ENCODE measurements around the gene C1QTNF1.

Gene C1QTNF1

DNA sequence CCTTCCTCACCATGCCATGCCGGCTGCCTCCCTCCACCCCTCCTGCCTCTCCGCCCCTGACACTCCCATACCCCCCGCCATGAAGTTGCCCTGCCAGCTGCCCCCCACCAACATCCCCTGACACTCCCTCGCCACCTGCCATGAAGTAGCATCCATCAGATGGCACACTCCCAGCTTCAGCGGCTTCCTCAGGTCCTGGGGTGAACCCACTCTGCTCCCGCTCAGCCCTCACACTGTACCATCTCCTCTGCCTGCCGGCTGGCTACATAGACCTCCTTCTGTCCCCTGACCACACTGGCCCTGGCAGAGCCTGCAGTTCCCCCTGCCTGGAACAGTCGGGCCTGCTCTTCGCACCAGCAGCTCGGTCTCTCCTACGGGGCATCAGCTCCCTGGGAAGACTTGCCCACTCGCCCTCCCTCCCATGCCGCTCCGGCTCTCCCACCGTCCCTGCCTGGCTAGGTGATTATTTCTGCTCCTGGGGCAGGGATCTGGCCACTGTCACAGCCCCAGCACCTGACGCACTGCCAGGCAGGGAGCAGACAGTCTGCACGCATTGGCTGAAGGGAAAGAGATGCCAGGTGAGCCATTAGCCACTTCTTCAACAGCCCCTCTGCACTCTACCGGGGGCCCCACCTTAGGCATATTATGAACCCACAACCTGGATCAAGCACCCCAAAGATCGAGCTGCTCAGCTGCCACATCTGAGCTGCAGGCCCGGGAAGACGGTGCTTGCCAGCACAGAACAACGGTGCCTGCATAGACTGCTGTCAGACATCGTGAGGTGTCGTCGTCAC is 23.4 kb upstream of the C1QTNF1 start:
- H3K4me3 ChIP-seq (ENCODE audit: low read depth, low read length), result no peak overlapping the region
- ChIA-PET POLR2A (no interaction called here), CTCF (no interaction called here)
- DNase-seq (ENCODE audit: low read depth, low spot score), result no peak
- TF ChIP-seq CTCF (IDR thresholded peaks at IDR 0.05; ENCODE audit: insufficient read depth, low read length, missing control alignments), result no peak

DNA sequence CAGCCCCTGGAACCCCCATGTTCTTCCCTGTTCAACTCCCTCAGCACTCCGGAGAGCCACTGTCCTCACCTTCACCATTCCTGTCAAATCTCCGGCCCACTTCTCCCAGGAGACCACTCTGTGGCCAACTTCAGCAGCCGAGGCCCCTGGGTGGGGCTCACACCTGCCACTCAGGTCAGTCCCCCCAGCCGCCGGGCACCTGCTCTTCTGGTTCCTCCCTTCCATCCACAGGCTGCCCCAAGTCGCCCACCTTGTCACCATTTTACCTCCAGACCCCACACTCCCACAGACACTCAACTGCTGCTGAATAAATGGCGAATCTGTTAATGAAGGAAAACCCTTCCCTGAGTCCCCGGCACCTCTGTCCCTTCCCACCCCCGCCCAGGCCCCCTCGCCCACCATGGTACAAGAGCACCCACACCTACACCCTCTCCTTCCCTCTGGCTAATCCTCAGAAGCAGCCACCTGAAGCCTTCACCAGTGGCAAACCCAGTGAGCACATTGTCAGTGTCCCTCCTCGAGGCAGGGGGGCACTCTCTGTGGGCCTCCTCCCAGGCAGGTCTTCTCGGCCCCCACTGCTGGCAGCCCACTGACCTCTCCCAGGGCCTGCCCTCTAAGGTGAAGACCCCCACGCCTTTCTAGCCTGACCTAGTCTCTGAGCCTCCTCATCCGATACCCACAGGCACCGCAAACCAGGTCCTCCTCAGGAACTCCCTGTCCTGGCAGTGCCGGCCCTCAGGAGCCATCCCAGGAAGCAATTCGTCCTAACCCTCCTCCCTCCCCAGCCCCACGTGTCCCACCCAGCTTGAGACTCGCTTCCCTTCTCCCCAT is 22.6 kb upstream of the C1QTNF1 start:
- POLR2A ChIA-PET, result no interaction called here
- CTCF ChIA-PET, result interaction anchor here (3.1 kb wide), 1 partner anchor 8 kb away, joined by 25 read pairs; no protein-coding TSS in a partner anchor
- no peak for TF ChIP-seq CTCF (IDR thresholded peaks at IDR 0.05; ENCODE audit: insufficient read depth, low read length, missing control alignments)
- no peak overlapping the region for H3K4me3 ChIP-seq (ENCODE audit: low read depth, low read length)
- no peak for DNase-seq (ENCODE audit: low read depth, low spot score)

- ChIA-PET CTCF (interaction anchor here (1.9 to 3.1 kb wide), 2 partner anchors 9 to 11 kb away, joined by 5 to 25 read pairs; no protein-coding TSS in a partner anchor), POLR2A (no interaction called here)
- H3K4me3 ChIP-seq (ENCODE audit: low read depth, low read length), result no peak overlapping the region
- TF ChIP-seq CTCF (IDR thresholded peaks at IDR 0.05; ENCODE audit: insufficient read depth, low read length, missing control alignments), result no peak
- no peak for DNase-seq (ENCODE audit: low read depth, low spot score)
Observed at GRCh38 chr17:79002291-79002690, 21.7 kb upstream of the C1QTNF1 start.

DNA sequence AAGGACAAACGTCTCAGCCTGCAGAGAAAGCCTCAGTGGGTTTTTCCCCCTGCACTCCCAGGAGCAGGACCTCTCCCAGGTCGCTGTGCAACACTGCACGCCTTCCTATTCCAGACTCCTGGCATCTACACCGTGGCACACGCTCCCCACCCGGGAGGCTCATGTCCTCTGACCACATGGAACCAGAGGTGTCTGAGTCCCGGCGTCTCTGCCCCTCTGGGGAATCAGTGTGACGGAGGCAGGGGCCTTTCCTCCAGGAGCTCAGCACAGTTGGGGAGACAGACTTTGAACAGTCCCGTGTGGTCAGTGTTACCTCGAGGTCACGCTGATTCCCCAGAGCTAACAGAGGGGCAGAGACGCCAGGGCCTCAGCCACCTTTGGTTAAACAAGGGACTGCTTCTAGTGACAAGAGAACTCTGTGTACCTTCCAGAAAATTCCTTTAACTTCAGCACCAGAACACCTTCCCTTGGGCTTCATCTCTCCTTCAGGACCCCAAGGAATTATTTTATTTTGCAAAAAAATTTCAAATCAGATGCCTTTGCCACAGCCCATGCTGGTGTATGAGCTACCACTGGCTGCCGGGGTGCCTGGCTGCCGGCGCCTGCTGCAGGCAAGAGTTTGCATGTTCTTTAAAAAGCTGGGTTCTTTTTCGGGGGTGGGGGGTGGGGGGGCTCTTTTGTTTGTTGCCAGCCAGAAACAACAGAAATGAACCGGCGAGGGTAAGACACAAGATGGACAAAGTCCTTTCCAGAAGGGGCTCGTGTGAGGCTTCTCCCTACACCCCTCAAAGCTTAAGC is 21.0 kb upstream of the C1QTNF1 start:
- CTCF ChIA-PET, result interaction anchor here (1.9 to 3.1 kb wide), 2 partner anchors 9 to 12 kb away, joined by 5 to 25 read pairs; no protein-coding TSS in a partner anchor
- no peak overlapping the region for H3K4me3 ChIP-seq (ENCODE audit: low read depth, low read length)
- POLR2A ChIA-PET, result no interaction called here
- DNase-seq (ENCODE audit: low read depth, low spot score), result no peak
- TF ChIP-seq CTCF (IDR thresholded peaks at IDR 0.05; ENCODE audit: insufficient read depth, low read length, missing control alignments), result no peak

GRCh38 chr17:79003661-79004411 is 20.1 kb upstream of the C1QTNF1 start:
- DNase-seq (ENCODE audit: low read depth, low spot score), result no peak
- ChIA-PET CTCF (interaction anchor here (1.9 to 3.1 kb wide), 2 partner anchors 10 to 12 kb away, joined by 5 to 25 read pairs; no protein-coding TSS in a partner anchor), POLR2A (no interaction called here)
- TF ChIP-seq CTCF (IDR thresholded peaks at IDR 0.05; ENCODE audit: insufficient read depth, low read length, missing control alignments), result no peak
- H3K4me3 ChIP-seq (ENCODE audit: low read depth, low read length), result no peak overlapping the region
